ENCODE data around the gene LRP3. TPM values are rescaled to one million over a fixed set of nuclear protein-coding genes. Genes with fewer than 3 reads are reported as not detected.

LRP3 gene
- polyA plus RNA-seq, 1 donor from 2014 or later = 60.1 TPM

DNA sequence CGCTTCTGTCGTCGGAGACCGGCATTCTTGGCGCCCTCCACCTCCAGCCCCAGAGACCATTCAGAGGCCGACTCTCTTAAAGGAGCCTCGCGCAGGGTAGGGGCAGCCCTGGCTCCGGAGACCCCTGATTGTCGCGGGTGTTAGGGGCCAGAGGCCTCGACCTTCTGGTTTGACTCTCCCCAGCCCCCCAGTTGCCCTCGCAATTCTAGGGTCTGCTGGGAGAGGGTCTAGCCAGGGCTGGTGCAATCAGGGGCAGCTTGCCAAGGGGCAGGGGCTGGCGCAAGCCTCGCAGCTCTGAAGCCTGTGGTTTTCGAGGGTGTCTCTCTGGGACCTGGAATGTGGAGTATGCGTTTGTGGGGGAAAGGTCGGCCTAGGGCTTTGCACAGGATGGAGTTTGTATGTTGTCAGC, 33.1 kb downstream of the LRP3 start:
- H3K27ac ChIP-seq (ENCODE audit: low read length) = no peak overlapping the region
- H2AFZ ChIP-seq (ENCODE audit: low read depth, low read length) = no peak overlapping the region
- peaks cover 17% of the 10 kb centered on the region for H3K9me3 ChIP-seq (ENCODE audit: low read length)
- no peak for TF ChIP-seq EP300 (conservative IDR thresholded peaks at IDR 0.05; ENCODE audit: poor library complexity, severe bottlenecking)
- no peak for TF ChIP-seq POLR2AphosphoS5 (IDR thresholded peaks at IDR 0.05)
- TF ChIP-seq EZH2 (IDR thresholded peaks at IDR 0.05; ENCODE audit: borderline replicate concordance, insufficient read depth, low read length, poor library complexity, severe bottlenecking) = no peak
- no peak for TF ChIP-seq SMC3 (conservative IDR thresholded peaks at IDR 0.05; ENCODE audit: poor library complexity)
- TF ChIP-seq, protein P1, sequence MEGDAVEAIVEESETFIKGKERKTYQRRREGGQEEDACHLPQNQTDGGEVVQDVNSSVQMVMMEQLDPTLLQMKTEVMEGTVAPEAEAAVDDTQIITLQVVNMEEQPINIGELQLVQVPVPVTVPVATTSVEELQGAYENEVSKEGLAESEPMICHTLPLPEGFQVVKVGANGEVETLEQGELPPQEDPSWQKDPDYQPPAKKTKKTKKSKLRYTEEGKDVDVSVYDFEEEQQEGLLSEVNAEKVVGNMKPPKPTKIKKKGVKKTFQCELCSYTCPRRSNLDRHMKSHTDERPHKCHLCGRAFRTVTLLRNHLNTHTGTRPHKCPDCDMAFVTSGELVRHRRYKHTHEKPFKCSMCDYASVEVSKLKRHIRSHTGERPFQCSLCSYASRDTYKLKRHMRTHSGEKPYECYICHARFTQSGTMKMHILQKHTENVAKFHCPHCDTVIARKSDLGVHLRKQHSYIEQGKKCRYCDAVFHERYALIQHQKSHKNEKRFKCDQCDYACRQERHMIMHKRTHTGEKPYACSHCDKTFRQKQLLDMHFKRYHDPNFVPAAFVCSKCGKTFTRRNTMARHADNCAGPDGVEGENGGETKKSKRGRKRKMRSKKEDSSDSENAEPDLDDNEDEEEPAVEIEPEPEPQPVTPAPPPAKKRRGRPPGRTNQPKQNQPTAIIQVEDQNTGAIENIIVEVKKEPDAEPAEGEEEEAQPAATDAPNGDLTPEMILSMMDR (IDR thresholded peaks at IDR 0.05; ENCODE audit: poor library complexity, severe bottlenecking) = no peak
- no peak for TF ChIP-seq TAF1 (IDR thresholded peaks at IDR 0.05; ENCODE audit: low read depth)
- TF ChIP-seq REST (IDR thresholded peaks at IDR 0.05; ENCODE audit: borderline replicate concordance) = no peak
- no peak for TF ChIP-seq MXI1 (conservative IDR thresholded peaks at IDR 0.05; ENCODE audit: poor library complexity, severe bottlenecking)
- no peak for TF ChIP-seq RAD21 (conservative IDR thresholded peaks at IDR 0.05)
- peaks cover 53% of the 10 kb centered on the region for H3K27me3 ChIP-seq (ENCODE audit: insufficient read depth, low read depth, low read length)
- H3K4me2 ChIP-seq (ENCODE audit: low read length) = no peak overlapping the region
- no peak overlapping the region for H3K4me3 ChIP-seq (ENCODE audit: low read length)
- no peaks in the 10 kb centered on the region for H3K9me2 ChIP-seq (ENCODE audit: insufficient read depth, low read length)
- no peak overlapping the region for H3K9ac ChIP-seq (ENCODE audit: low read length)
- H3K36me3 ChIP-seq (ENCODE audit: insufficient read depth, low read length) = no peaks in the 10 kb centered on the region
- H3K79me2 ChIP-seq (replicated peaks; ENCODE audit: insufficient read depth, low read length) = no peaks in the 10 kb centered on the region
- no peaks in the 10 kb centered on the region for H3F3A ChIP-seq (ENCODE audit: insufficient read depth, low read length, poor library complexity, severe bottlenecking)
- no peaks in the 10 kb centered on the region for H4K20me1 ChIP-seq (ENCODE audit: insufficient read depth)

DNA sequence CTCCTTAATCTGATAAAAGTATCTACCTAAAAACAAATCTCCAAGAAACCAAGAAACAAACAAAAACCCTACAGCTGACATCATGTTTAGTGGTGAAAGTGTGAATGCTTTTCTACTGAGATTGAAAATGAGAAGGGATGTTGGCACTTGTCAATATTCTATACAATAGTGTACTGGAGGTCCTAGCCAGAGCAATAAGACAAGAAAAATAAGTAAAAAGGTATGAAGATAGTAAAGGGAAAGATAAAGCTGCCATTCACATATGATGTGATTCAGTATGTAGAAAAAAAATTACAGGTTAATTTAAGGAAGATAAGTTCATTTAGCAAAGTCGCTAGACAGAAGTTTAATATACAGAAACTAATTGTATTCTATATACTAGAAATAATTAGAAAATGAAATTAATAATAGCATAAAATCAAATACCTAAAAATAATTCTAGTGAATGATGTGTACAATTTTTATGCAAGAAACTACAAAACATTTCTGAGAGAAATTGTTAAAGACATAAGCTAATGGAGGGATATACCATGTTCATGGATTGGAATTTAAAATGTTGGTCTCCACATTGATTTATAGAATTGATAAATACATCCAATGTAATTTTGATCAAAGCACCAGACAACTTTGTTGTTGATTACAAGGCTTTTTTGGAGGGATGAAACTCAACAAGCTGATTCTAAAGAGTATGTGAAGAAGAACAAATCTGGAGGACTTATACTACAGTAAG, 33.9 kb downstream of the LRP3 start:
- no peak overlapping the region for H3K9ac ChIP-seq (ENCODE audit: low read length)
- peaks cover 17% of the 10 kb centered on the region for H3K9me3 ChIP-seq (ENCODE audit: low read length)
- H3K27me3 ChIP-seq (ENCODE audit: insufficient read depth, low read depth, low read length) = peaks cover 50% of the 10 kb centered on the region
- no peaks in the 10 kb centered on the region for H3K36me3 ChIP-seq (ENCODE audit: insufficient read depth, low read length)
- no peaks in the 10 kb centered on the region for H3F3A ChIP-seq (ENCODE audit: insufficient read depth, low read length, poor library complexity, severe bottlenecking)
- H3K4me2 ChIP-seq (ENCODE audit: low read length) = no peak overlapping the region
- no peak overlapping the region for H2AFZ ChIP-seq (ENCODE audit: low read depth, low read length)
- no peaks in the 10 kb centered on the region for H4K20me1 ChIP-seq (ENCODE audit: insufficient read depth)
- no peaks in the 10 kb centered on the region for H3K79me2 ChIP-seq (replicated peaks; ENCODE audit: insufficient read depth, low read length)
- no peak overlapping the region for H3K27ac ChIP-seq (ENCODE audit: low read length)
- H3K4me3 ChIP-seq (ENCODE audit: low read length) = no peak overlapping the region
- no peaks in the 10 kb centered on the region for H3K9me2 ChIP-seq (ENCODE audit: insufficient read depth, low read length)
- TF ChIP-seq, protein P1 (IDR thresholded peaks at IDR 0.05; ENCODE audit: poor library complexity, severe bottlenecking) = no peak
- TF ChIP-seq EP300 (conservative IDR thresholded peaks at IDR 0.05; ENCODE audit: poor library complexity, severe bottlenecking) (no peak), MXI1 (conservative IDR thresholded peaks at IDR 0.05; ENCODE audit: poor library complexity, severe bottlenecking) (no peak), REST (IDR thresholded peaks at IDR 0.05; ENCODE audit: borderline replicate concordance) (no peak), RAD21 (conservative IDR thresholded peaks at IDR 0.05) (no peak), POLR2AphosphoS5 (IDR thresholded peaks at IDR 0.05) (no peak), TAF1 (IDR thresholded peaks at IDR 0.05; ENCODE audit: low read depth) (no peak), EZH2 (IDR thresholded peaks at IDR 0.05; ENCODE audit: borderline replicate concordance, insufficient read depth, low read length, poor library complexity, severe bottlenecking) (no peak), SMC3 (conservative IDR thresholded peaks at IDR 0.05; ENCODE audit: poor library complexity) (no peak)

Data from neural cell (in vitro differentiated cells).